NCI-H128 (cell line): Measurements from ENCODE around the gene PHB1.
"Not testable (repeated sequence)": the region's sequence is repeated elsewhere in the genome, so short reads cannot be mapped to it uniquely, and the experiment has no call there.

Experiments
- DNase-seq: peaks from one replicate; lab custom pipeline; 2025; ENCODE audit not compliant: unreplicated experiment; lab: John Stamatoyannopoulos, UW

PHB1 gene

GRCh38 chr17:49406421-49407061 lies 8.1 kb downstream of the PHB1 start:
- no peak for DNase-seq

GRCh38 chr17:49404906-49405305 lies 9.8 kb downstream of the PHB1 start:
- DNase-seq: no peak

DNA sequence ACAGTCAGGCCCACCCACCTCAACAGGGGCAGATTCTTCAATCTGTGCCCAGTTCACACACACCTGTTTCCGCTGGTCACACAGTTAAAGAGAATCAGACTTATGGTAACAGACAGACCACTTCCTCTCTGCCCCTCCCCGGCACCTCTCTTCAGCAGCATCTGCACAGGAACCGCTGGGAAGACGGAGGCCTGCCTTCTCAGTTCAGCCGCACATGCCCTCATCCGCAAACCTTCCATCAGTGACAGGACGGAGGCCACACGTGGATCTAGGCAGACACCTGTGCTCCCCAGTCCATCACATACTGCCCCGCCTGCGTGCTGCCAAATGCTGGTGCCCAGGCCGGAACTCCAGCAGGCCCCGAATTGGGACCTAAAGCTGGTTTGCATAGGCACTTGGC lies 10.3 kb downstream of the PHB1 start:
- no peak for DNase-seq

DNA sequence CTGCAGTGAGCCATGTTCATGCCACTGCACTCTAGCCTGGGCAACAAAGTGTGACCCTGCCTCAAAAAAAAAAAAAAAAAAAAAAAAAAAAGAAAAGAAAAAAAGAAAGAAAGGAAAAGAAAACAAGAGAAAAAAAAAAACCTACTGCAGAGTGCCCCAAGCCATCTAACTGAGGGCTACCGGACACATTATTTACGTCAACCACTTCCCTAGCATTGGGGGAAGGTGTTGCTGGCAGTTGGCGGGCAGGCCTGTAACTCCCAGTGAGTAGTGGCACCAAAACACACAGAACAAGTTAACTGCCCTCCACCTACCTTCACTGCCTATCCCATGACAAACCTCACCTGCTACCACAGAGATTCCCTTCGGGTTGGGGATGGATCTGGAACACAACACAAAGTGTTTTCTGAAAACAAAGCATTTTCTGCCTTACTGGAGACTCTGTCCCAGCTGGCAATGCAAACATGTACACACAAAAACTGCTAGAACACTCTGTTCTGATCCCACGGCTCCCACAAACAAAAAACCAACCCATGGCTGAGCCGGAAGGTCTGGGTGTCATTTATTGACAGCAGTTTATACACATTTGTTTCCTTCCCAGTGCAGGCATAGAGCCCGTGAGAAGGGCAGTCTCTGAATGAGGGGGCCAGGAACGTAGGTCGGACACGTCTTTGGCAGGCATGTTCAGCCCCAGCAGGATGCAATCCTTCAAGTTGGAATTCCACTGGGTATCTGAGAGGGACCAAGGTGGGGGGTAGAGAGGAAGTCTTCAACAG lies 11.0 kb downstream of the PHB1 start:
- no peak for DNase-seq

DNA sequence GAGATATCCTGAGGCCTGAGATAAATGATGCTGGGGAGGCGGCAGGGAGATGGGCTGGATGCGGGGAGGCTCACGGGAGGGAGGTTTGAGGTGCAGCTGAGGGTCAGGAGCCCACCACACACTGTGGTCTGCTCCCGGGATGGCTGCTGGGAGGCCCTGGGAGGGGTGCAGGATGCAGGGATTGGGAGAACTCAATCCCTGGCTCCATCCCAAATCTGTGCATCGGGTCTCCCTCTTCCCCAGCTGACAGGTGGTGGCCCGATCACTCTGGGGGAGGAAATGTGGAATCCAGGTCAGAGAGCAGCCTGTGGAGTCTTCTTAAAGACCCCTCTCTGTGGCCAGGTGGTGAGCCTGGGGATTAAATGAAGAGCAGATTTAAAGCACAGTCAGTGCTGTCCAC lies 12.0 kb downstream of the PHB1 start:
- DNase-seq: no peak

GRCh38 chr17:49401971-49402611 lies 12.6 kb downstream of the PHB1 start:
- no peak for DNase-seq

DNA sequence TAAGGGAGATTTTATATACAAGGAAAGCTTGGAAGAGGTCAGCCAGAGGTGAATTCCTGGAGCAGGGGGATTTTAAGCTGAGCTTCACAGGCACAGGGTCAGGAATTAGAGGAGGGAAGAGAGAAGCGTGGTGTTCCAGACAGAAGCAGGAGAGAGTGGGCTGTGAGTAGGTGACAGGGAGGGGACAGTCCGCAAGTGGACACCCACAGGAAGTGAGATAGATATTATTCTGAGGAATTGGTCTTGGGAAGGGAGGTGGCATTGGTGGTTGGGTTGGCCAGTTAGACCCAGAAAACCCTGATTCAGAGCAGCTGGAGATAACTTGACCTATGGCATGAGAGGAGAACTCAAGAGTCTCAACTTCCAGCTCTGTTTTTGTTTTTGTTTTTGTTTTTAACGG lies 14.7 kb downstream of the PHB1 start:
- no peak for DNase-seq

DNA sequence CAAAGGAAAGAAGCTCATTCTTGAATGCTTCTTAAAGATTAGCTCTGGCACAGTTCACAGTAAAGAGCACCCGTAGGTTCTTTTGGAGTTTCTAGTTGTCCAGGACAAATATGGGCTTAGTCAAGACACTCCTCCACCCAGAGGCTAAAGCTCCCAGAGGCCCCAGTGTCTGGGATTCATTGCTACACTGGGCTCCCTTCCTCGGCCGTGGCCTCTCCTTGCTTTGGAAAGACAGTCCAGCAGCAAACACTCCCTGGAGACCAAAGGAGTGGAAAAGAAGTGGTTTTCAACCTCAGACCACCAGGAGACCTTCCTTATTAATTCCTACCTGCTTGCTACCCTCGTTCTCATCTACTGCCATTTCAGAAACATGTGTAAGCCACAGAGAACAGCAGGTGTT lies 17.1 kb downstream of the PHB1 start:
- DNase-seq: no peak

GRCh38 chr17:49393491-49394255 lies 21.0 kb downstream of the PHB1 start:
- no peak for DNase-seq

GRCh38 chr17:49390548-49391324 lies 23.9 kb downstream of the PHB1 start:
- no peak for DNase-seq

DNA sequence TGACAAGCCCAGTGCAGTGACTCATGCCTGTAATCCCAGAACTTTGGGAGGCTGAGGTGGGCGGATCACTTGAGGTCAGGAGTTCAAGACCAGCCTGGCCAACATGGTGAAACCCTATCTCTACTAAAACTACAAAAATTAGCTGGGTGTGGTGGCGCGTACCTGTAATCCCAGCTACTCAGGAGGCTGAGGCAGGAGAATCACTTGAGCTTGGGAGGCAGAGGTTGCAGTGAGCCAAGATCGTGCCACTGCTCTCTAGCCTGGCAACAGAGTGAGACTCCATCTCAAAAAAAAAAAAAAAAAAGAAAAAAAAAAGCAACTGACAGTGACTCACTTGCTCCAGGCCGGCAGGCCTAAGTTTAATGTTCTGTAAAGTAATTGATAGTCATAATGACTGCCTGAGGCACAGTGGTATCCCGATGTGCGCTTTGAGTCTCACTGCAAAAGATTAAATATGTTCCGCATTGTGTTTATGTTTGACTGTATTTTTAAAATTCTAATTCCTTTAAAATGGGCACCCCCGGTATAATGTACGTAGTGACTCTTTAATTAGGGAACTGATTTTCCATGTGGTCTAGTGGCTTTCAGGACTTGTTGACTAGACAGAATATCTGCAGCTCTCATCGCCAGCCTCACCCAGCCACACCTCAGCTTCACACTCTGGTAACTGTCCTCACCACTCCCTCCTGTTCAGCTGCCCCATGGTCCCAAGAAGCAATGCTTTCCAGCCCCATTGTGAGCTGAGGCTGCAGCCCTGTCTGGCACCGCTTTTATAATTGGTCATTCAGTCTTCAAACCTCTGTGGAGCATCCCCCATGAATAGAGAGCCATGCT lies 25.0 kb downstream of the PHB1 start:
- DNase-seq: not testable (repeated sequence)

GRCh38 chr17:49388692-49389513 lies 25.8 kb downstream of the PHB1 start:
- no peak for DNase-seq

DNA sequence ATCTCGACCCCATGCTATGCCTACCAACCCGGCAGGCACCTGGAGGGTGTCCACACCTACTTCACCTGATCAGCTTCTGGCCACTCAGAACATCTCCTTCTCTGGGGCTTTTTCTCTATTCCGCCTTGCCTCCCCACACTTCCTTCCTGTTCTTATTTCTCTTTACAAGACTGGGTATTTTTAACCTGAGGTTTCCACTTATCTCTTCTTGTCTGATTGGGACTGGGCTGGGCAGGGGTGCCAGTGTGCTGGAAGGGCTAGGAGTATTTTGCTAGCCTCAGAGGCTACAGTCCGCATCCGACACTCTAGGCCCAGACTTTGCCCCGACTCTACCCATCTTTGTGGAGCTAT lies 26.4 kb downstream of the PHB1 start:
- DNase-seq: no peak

- DNase-seq: no peak
Measured at GRCh38 chr17:49387498-49388289, 27.0 kb downstream of the PHB1 start.

DNA sequence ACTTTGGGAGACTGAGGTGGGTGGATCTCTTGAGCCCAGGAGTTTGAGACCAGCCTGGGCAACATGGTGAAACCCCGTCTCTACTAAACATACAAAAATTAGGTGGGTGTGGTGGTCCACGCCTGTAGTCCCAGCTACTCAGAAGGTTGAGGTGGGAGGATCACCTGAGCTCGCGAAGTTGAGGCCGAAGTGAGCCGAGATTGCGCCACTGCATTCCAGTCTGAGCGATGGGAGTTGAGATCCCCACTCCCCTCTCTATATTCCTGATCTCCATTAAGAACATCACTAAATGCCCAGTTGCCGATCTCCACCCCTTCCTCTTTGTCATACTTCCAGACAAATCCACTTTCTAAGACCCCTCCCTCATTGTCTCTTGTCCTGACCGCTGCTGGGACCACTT lies 28.3 kb downstream of the PHB1 start:
- DNase-seq: no peak

GRCh38 chr17:49384951-49385350 lies 29.7 kb downstream of the PHB1 start:
- no peak for DNase-seq

GRCh38 chr17:49383060-49383459 lies 31.6 kb downstream of the PHB1 start:
- no peak for DNase-seq

DNA sequence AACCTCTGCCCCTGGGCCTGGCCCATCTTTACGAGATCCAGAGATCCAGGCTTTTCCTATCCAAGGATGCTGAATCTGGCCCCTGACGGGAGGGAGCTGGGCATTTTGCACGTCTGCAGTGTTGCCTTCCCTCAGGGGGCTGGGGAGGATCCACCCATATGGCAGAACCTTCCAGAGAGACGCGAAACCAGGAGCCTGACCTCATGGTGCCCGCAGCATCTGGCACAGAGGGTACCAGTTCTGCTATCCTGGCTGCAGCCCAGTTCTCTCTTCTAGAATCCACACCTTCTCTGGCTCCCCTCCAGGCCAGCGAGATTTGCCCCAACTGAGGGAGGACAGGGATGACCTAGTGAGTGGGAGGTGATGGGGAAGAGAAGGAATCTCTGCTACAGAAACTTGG lies 32.1 kb downstream of the PHB1 start:
- no peak for DNase-seq
